Fibroblast of villous mesenchyme (primary cell): ENCODE results near the gene GLT1D1. TPM values are rescaled to one million over a fixed set of nuclear protein-coding genes. Genes with fewer than 3 reads are reported as not detected.

ENCODE experiments used
- DNase-seq: peaks from one replicate; pipeline ENCODE4 v3.0.0-alpha.2; 2010; ENCODE audit warnings: low read depth
- H3K4me3 ChIP-seq: 2 replicates; pipeline ENCODE4 v1.5.1; 2011; ENCODE audit warnings: low read depth, mild to moderate bottlenecking, low read length
- CTCF ChIP-seq: IDR thresholded peaks from 2 replicates; pipeline ENCODE4 v1.5.1; 2012; ENCODE audit warnings: low read depth, mild to moderate bottlenecking, low read length; ENCODE audit not compliant: insufficient read depth
- total RNA-seq: library from RNA; depleted of rRNA; stranded (reverse); fragments of >200 nt; gene quantifications from 2 replicates; pipeline ENCODE4 v1.2.3, GENCODE V29; 2012

GLT1D1 gene
- total RNA-seq, 1 donor, result under 0.01 TPM

GRCh38 chr12:128820723-128821432 is 32.4 kb upstream of the GLT1D1 start:
- no peak overlapping the region for H3K4me3 ChIP-seq
- TF ChIP-seq CTCF, result no peak
- peak; percentile 11 for DNase-seq

- no peak for TF ChIP-seq CTCF
- H3K4me3 ChIP-seq, result peak overlapping the region; percentile 90
Measured at GRCh38 chr12:128823216-128823915, 29.9 kb upstream of the GLT1D1 start.

GRCh38 chr12:128823916-128824839 is 29.1 kb upstream of the GLT1D1 start, which contains the start of gene SLC15A4:
SLC15A4 (minus strand) TSS chr12:128823958; CDS start chr12:128823943, 15 bp downstream.
- H3K4me3 ChIP-seq, result peak within 1 kb of the TSS; percentile 90
- peak; percentile 91 for DNase-seq
- TF ChIP-seq CTCF, result peak; percentile 27

More at GRCh38 chr12:128823216-128823915, 29.9 kb upstream of the GLT1D1 start:
- no peak for DNase-seq

- no peak overlapping the region for H3K4me3 ChIP-seq
- DNase-seq, result no peak
- no peak for TF ChIP-seq CTCF
Measured at GRCh38 chr12:128825835-128826234, 27.4 kb upstream of the GLT1D1 start.

GRCh38 chr12:128827724-128828123 is 25.6 kb upstream of the GLT1D1 start:
- no peak for DNase-seq
- no peak overlapping the region for H3K4me3 ChIP-seq
- no peak for TF ChIP-seq CTCF

- H3K4me3 ChIP-seq, result no peak overlapping the region
- DNase-seq, result no peak
- TF ChIP-seq CTCF, result no peak
Measured at GRCh38 chr12:128829861-128830504, 23.3 kb upstream of the GLT1D1 start.
